ENCODE measurements around the gene PPP2R5C.

Gene PPP2R5C

GRCh38 chr14:101945171-101945570 is 183.7 kb downstream of the PPP2R5C start:
- no peaks in the 10 kb centered on the region for H4K20me1 ChIP-seq (ENCODE audit: insufficient read depth, low read length)
- no peak overlapping the region for H3K27ac ChIP-seq (ENCODE audit: low read length)
- H3K27me3 ChIP-seq (ENCODE audit: insufficient read depth, low read length, poor library complexity): no peaks in the 10 kb centered on the region
- H3K79me2 ChIP-seq (ENCODE audit: insufficient read depth, low read length): peaks cover 19% of the 10 kb centered on the region
- ATAC-seq (ENCODE audit: insufficient read depth, low read depth): no peak
- H3K36me3 ChIP-seq (ENCODE audit: insufficient read depth, low read length): no peaks in the 10 kb centered on the region
- H3K4me2 ChIP-seq (ENCODE audit: insufficient read depth, low read length): no peak overlapping the region
- no peaks in the 10 kb centered on the region for H3K9me3 ChIP-seq (ENCODE audit: insufficient read depth, low read length, severe bottlenecking)
- no peak overlapping the region for H3K4me3 ChIP-seq (ENCODE audit: low read depth in 1 of 2, low read length in 2 of 2)
- peaks cover 24% of the 10 kb centered on the region for H3K4me1 ChIP-seq (ENCODE audit: insufficient read depth, low read length)
- H2AFZ ChIP-seq (ENCODE audit: low read depth, low read length): no peak overlapping the region
- DNase-seq: no peak
- TF ChIP-seq EZH2 (IDR thresholded peaks at IDR 0.05; ENCODE audit: borderline replicate concordance, low read depth, low read length, severe bottlenecking) (no peak), CTCF (IDR thresholded peaks at IDR 0.05; ENCODE audit: borderline replicate concordance, extremely low read depth, low read length, poor library complexity, severe bottlenecking) (no peak)
- no peak overlapping the region for H3K9ac ChIP-seq (ENCODE audit: low read depth, low read length)

DNA sequence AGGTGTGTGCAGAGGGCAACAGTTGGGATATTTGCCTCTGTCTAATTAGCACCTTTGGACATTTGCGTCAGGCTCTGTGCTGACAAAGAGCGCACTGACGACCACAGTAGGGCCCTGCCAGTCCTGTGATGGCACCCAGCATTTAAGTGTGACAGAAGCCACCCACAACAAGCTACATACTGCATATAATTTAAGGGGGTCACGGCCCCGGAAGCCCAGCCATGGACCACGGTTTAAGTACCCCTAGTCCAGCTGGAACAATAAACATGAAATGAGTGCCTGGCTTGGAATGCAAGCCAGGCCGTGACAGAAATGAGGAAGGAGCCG is 186.0 kb downstream of the PPP2R5C start:
- no peaks in the 10 kb centered on the region for H3K27me3 ChIP-seq (ENCODE audit: insufficient read depth, low read length, poor library complexity)
- H3K9ac ChIP-seq (ENCODE audit: low read depth, low read length): peak overlapping the region; percentile 91
- H3K36me3 ChIP-seq (ENCODE audit: insufficient read depth, low read length): no peaks in the 10 kb centered on the region
- peak overlapping the region; percentile 88 for H3K4me3 ChIP-seq (ENCODE audit: low read depth in 1 of 2, low read length in 2 of 2)
- peak overlapping the region; percentile 90 for H3K4me2 ChIP-seq (ENCODE audit: insufficient read depth, low read length)
- H3K27ac ChIP-seq (ENCODE audit: low read length): peak overlapping the region; percentile 94
- H3K79me2 ChIP-seq (ENCODE audit: insufficient read depth, low read length): peaks cover 19% of the 10 kb centered on the region
- no peak; the same call in 2 of the 3 replicates for ATAC-seq (ENCODE audit: insufficient read depth, low read depth)
- peak overlapping the region; percentile 90 for H2AFZ ChIP-seq (ENCODE audit: low read depth, low read length)
- H3K4me1 ChIP-seq (ENCODE audit: insufficient read depth, low read length): peaks cover 24% of the 10 kb centered on the region
- peak; percentile 36 for DNase-seq
- no peaks in the 10 kb centered on the region for H4K20me1 ChIP-seq (ENCODE audit: insufficient read depth, low read length)
- no peaks in the 10 kb centered on the region for H3K9me3 ChIP-seq (ENCODE audit: insufficient read depth, low read length, severe bottlenecking)
- TF ChIP-seq EZH2 (IDR thresholded peaks at IDR 0.05; ENCODE audit: borderline replicate concordance, low read depth, low read length, severe bottlenecking): no peak
- TF ChIP-seq CTCF (IDR thresholded peaks at IDR 0.05; ENCODE audit: borderline replicate concordance, extremely low read depth, low read length, poor library complexity, severe bottlenecking): no peak

GRCh38 chr14:101947904-101948665 is 186.6 kb downstream of the PPP2R5C start:
- no peaks in the 10 kb centered on the region for H4K20me1 ChIP-seq (ENCODE audit: insufficient read depth, low read length)
- peaks cover 24% of the 10 kb centered on the region for H3K4me1 ChIP-seq (ENCODE audit: insufficient read depth, low read length)
- no peaks in the 10 kb centered on the region for H3K9me3 ChIP-seq (ENCODE audit: insufficient read depth, low read length, severe bottlenecking)
- H3K36me3 ChIP-seq (ENCODE audit: insufficient read depth, low read length): no peaks in the 10 kb centered on the region
- peak overlapping the region; percentile 88 for H3K4me3 ChIP-seq (ENCODE audit: low read depth in 1 of 2, low read length in 2 of 2)
- H2AFZ ChIP-seq (ENCODE audit: low read depth, low read length): peak overlapping the region; percentile 90
- TF ChIP-seq EZH2 (IDR thresholded peaks at IDR 0.05; ENCODE audit: borderline replicate concordance, low read depth, low read length, severe bottlenecking) (no peak), CTCF (IDR thresholded peaks at IDR 0.05; ENCODE audit: borderline replicate concordance, extremely low read depth, low read length, poor library complexity, severe bottlenecking) (no peak)
- ATAC-seq (ENCODE audit: insufficient read depth, low read depth): peak; percentile 97
- peak overlapping the region; percentile 91 for H3K9ac ChIP-seq (ENCODE audit: low read depth, low read length)
- H3K27ac ChIP-seq (ENCODE audit: low read length): peak overlapping the region; percentile 94
- peaks cover 19% of the 10 kb centered on the region for H3K79me2 ChIP-seq (ENCODE audit: insufficient read depth, low read length)
- peak overlapping the region; percentile 96 for H3K4me2 ChIP-seq (ENCODE audit: insufficient read depth, low read length)
- peak; percentile 100 for DNase-seq
- H3K27me3 ChIP-seq (ENCODE audit: insufficient read depth, low read length, poor library complexity): no peaks in the 10 kb centered on the region

Measured in DND-41 (cell line).